Neuronal stem cell (in vitro differentiated cells): ENCODE results near the gene PCSK5.

ENCODE experiments used
- DNase-seq: peaks from one replicate; pipeline ENCODE4 v3.0.0-alpha.2; 2013; ENCODE audit warnings: low spot score
- H2AFZ ChIP-seq: one replicate; pipeline ENCODE4 v1.6.1; 2013; ENCODE audit warnings: mild to moderate bottlenecking, low read length, inconsistent platforms
- H2AK5ac ChIP-seq: 2 replicates; pipeline ENCODE4 v1.6.1; 2013; ENCODE audit warnings: low read depth, mild to moderate bottlenecking, inconsistent platforms, low read length, moderate library complexity, mixed read lengths
- H2BK120ac ChIP-seq: 2 replicates; pipeline ENCODE4 v1.6.1; 2013; ENCODE audit warnings: low read depth, mild to moderate bottlenecking, inconsistent platforms, low read length, moderate library complexity, mixed read lengths
- H2BK12ac ChIP-seq: one replicate; pipeline ENCODE4 v1.6.1; 2013; ENCODE audit warnings: low read length, inconsistent platforms
- H2BK15ac ChIP-seq: 2 replicates; pipeline ENCODE4 v1.6.1; 2013; ENCODE audit warnings: mild to moderate bottlenecking, low read length, inconsistent platforms, mixed read lengths
- H2BK5ac ChIP-seq: one replicate; pipeline ENCODE4 v1.6.1; 2013; ENCODE audit warnings: inconsistent platforms, mild to moderate bottlenecking, low read length, moderate library complexity
- H3K14ac ChIP-seq: one replicate; pipeline ENCODE4 v1.6.1; 2013; ENCODE audit warnings: low read length, inconsistent platforms
- H3K18ac ChIP-seq: 2 replicates; pipeline ENCODE4 v1.6.1; 2013; ENCODE audit warnings: low read length, inconsistent platforms
- H3K23ac ChIP-seq: 2 replicates; pipeline ENCODE4 v1.6.1; 2013; ENCODE audit warnings: low read depth, mild to moderate bottlenecking, mixed read lengths, low read length, inconsistent platforms; ENCODE audit not compliant: poor library complexity
- H3K27ac ChIP-seq: replicated peaks from 3 replicates; pipeline ENCODE4 v1.5.1; 2013; ENCODE audit warnings: low read length, inconsistent platforms
- H3K27me3 ChIP-seq, 3 experiments: 2 replicates each; pipeline ENCODE4 v1.6.1; 2013; ENCODE audit warnings: low read length in 3 of 3, mild to moderate bottlenecking in 2 of 3, inconsistent platforms in 1 of 3, low read depth in 1 of 3, mixed read lengths in 1 of 3, moderate library complexity in 1 of 3; ENCODE audit not compliant: control insufficient read depth in 3 of 3, insufficient read depth in 3 of 3
- H3K36me3 ChIP-seq, 2 donors: replicated peaks in 1 of 2; 2 replicates each; pipeline ENCODE4 v1.6.1; 2013; ENCODE audit warnings: low read length in 2 of 2; ENCODE audit not compliant: control insufficient read depth in 2 of 2, insufficient read depth in 2 of 2
- H3K4ac ChIP-seq: 2 replicates; pipeline ENCODE4 v1.6.1; 2013; ENCODE audit warnings: inconsistent platforms, mild to moderate bottlenecking, low read length, moderate library complexity
- H3K4me1 ChIP-seq, 2 donors: 1 replicate in 1 of 2; 2 replicates in 1 of 2; pipeline ENCODE4 v1.6.1; 2013; ENCODE audit warnings: low read length in 2 of 2, low read depth in 1 of 2; ENCODE audit not compliant: control insufficient read depth in 2 of 2, insufficient read depth in 1 of 2
- H3K4me2 ChIP-seq: one replicate; pipeline ENCODE4 v1.6.1; 2013; ENCODE audit warnings: mild to moderate bottlenecking, low read length, inconsistent platforms; ENCODE audit not compliant: insufficient read depth, poor library complexity, severe bottlenecking
- H3K4me3 ChIP-seq, 2 donors: 2 replicates each; pipeline ENCODE4 v1.5.1; 2013; ENCODE audit warnings: low read length in 2 of 2, mild to moderate bottlenecking in 2 of 2, inconsistent platforms in 1 of 2, moderate library complexity in 1 of 2
- H3K79me1 ChIP-seq: one replicate; pipeline ENCODE4 v1.6.1; 2013; ENCODE audit warnings: low read depth, mild to moderate bottlenecking, inconsistent platforms, low read length, moderate library complexity
- H3K9ac ChIP-seq: one replicate; pipeline ENCODE4 v1.6.1; 2013; ENCODE audit warnings: mild to moderate bottlenecking, low read depth, low read length, inconsistent platforms; ENCODE audit not compliant: poor library complexity
- H3K9me3 ChIP-seq, 2 donors: replicated peaks in 1 of 2; 2 replicates each; pipeline versions ENCODE3 to v1.6.1; 2013; ENCODE audit warnings: low read length in 2 of 2, mild to moderate bottlenecking in 2 of 2, inconsistent platforms in 1 of 2, low read depth in 1 of 2, mixed read lengths in 1 of 2, moderate library complexity in 1 of 2; ENCODE audit not compliant: control insufficient read depth in 2 of 2, insufficient read depth in 1 of 2
- H4K8ac ChIP-seq: one replicate; pipeline ENCODE4 v1.6.1; 2013; ENCODE audit warnings: low read depth, mild to moderate bottlenecking, inconsistent platforms, low read length, moderate library complexity
- H4K91ac ChIP-seq: one replicate; pipeline ENCODE4 v1.6.1; 2013; ENCODE audit warnings: low read length, low read depth, mild to moderate bottlenecking, inconsistent platforms; ENCODE audit not compliant: poor library complexity
- WGBS, 2 donors: extraction: QIAGEN DNeasy Blood & Tissue Kit; methylation state at CpG; one replicate each; pipeline ENCODE4 v1.1.7; 2013; ENCODE audit warnings: missing lambda C conversion rate in 2 of 2, mixed read lengths in 1 of 2; ENCODE audit not compliant: insufficient read length in 2 of 2, insufficient replicate concordance in 1 of 2; ENCODE audit errors: extremely low coverage in 2 of 2; 5-methylcytosine and 5-hydroxymethylcytosine counted together

Gene PCSK5

DNA sequence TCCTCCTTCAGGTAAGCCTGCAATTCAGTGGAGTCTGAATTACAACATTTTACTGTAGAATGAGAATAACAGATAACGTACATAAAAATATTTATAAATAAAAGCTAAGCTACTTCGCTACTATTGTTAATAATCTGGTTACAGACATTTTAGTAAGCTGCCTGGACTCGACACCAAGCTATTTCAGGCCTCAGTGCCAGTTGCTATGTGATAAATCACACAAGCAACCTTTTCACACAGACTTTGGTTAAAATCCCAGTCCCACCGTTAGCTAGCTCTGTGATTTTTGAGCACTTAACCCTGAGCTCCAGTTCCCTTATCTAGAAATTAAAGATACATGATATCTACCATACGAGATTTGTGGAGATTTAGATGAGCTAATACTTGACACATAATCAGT, 403.8 kb downstream of the PCSK5 start:
- Histone ChIP-seq H2BK5ac (no peak overlapping the region), H2BK120ac (no peak overlapping the region), H2BK12ac (no peak overlapping the region), H3K9ac (no peak overlapping the region), H3K4ac (no peak overlapping the region), H3K27ac (no peak overlapping the region), H3K79me1 (no peaks in the 10 kb centered on the region), H3K4me2 (no peak overlapping the region), H2AFZ (no peak overlapping the region), H3K14ac (no peak overlapping the region), H3K4me3 (no peak overlapping the region), H3K36me3 (no peaks in the 10 kb centered on the region), H3K27me3 (peaks cover 0 to 6% (median 0%) of the 10 kb centered on the region in 3 experiments), H3K4me1 (peaks cover 0 to 16% of the 10 kb centered on the region in 2 donors), H3K23ac (no peak overlapping the region), H2BK15ac (no peak overlapping the region), H3K9me3 (no peaks in the 10 kb centered on the region), H4K91ac (no peak overlapping the region), H4K8ac (no peak overlapping the region), H2AK5ac (no peak overlapping the region), H3K18ac (no peak overlapping the region)
- no CpG with 5 or more reads among the region's 5 CpGs for WGBS, 2 donors
- DNase-seq: no peak

DNA sequence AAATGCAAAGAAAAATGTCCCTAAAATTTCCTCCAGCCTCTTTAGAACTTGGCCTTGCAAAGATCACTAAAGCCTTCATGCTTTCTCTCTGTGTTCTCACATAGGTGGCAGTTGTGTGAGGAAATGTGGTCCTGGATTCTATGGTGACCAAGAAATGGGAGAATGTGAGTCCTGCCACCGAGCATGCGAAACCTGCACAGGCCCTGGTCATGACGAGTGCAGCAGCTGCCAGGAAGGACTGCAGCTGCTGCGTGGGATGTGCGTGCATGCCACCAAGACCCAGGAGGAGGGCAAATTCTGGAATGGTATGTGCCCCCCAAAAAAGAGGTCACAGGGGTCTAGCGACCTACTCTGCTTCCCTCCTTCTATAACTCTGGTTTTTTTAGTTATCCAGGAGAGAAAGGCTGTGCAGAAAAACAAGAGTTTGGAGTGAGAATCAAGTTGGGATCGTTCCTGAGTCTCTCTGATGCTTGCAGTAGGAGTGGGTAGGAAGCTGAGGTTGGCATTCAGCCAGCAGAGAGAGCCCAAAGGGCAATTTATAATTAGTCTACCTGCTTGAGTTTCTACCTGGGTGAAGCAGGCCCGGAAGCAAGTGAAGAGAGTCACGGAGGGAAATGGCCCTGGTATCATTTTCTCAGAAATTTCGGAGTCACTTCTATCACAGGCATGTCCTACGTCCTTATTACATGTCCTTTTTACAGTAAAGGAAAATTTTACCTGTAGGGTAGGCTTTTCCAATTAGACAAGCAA, 406.3 kb downstream of the PCSK5 start:
- no CpG with 5 or more reads among the region's 11 CpGs for WGBS, 2 donors
- Histone ChIP-seq H3K9ac (no peak overlapping the region), H3K14ac (no peak overlapping the region)

DNA sequence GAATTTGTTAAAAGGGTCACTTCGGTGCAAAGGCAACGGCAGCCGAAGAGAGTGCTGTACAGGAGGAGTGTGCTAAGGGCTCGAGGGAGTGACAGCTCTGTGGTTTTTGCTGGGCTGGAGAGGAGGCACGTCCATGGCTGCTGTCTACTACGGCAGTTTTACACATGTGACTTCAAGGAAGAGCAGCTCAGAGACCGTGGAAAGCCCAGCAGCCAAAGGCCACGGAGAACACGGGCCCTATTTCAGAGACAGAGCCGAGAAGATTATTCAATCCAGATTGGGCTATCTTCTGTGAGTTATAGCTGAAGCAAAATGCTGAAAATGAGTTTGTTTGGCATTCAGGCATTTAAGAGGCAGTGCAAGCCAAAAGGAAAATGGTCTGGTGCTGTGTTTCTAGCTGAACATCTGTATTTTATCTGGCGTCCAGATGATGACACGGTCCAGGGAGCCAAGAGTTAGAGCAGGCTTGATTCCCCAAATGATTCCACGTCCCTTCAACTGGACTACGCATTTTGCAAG, 407.3 kb downstream of the PCSK5 start:
- H4K8ac ChIP-seq: no peak overlapping the region
- no peak overlapping the region for H3K9ac ChIP-seq
- H3K4me2 ChIP-seq: no peak overlapping the region
- H2BK5ac ChIP-seq: no peak overlapping the region
- peak overlapping the region; percentile 1 for H3K18ac ChIP-seq
- H2AFZ ChIP-seq: peak overlapping the region; percentile 77
- H2BK120ac ChIP-seq: no peak overlapping the region
- no peak overlapping the region for H3K27ac ChIP-seq
- no peaks in the 10 kb centered on the region for H3K79me1 ChIP-seq
- H3K14ac ChIP-seq: no peak overlapping the region
- peaks cover 0 to 18% of the 10 kb centered on the region in 2 donors for H3K4me1 ChIP-seq
- no peak overlapping the region for H2BK15ac ChIP-seq
- H3K4me3 ChIP-seq: no peak overlapping the region
- H2AK5ac ChIP-seq: no peak overlapping the region
- H3K23ac ChIP-seq: no peak overlapping the region
- no peaks in the 10 kb centered on the region for H3K36me3 ChIP-seq
- H3K27me3 ChIP-seq: peaks cover 0 to 2% (median 0%) of the 10 kb centered on the region in 3 experiments
- no peak overlapping the region for H3K4ac ChIP-seq
- no peak overlapping the region for H2BK12ac ChIP-seq
- WGBS, 2 donors: no CpG with 5 or more reads among the region's 14 CpGs
- DNase-seq: no peak
- H4K91ac ChIP-seq: no peak overlapping the region
- no peaks in the 10 kb centered on the region for H3K9me3 ChIP-seq

More for the DNA sequence above, 406.3 kb downstream of the PCSK5 start:
- Histone ChIP-seq H3K4me2 (no peak overlapping the region), H3K36me3 (no peaks in the 10 kb centered on the region), H3K27me3 (peaks cover 0 to 6% (median 0%) of the 10 kb centered on the region in 3 experiments), H2AK5ac (no peak overlapping the region), H4K91ac (no peak overlapping the region), H3K23ac (no peak overlapping the region), H3K4me1 (peaks cover 0 to 16% of the 10 kb centered on the region in 2 donors), H2BK120ac (no peak overlapping the region), H3K79me1 (no peaks in the 10 kb centered on the region), H2BK5ac (no peak overlapping the region), H3K4ac (no peak overlapping the region), H3K27ac (no peak overlapping the region), H2AFZ (no peak overlapping the region), H3K18ac (peak overlapping the region; percentile 15), H3K4me3 (no peak overlapping the region), H2BK12ac (no peak overlapping the region), H3K9me3 (no peaks in the 10 kb centered on the region), H2BK15ac (no peak overlapping the region), H4K8ac (peak overlapping the region; percentile 89)
- DNase-seq: no peak

DNA sequence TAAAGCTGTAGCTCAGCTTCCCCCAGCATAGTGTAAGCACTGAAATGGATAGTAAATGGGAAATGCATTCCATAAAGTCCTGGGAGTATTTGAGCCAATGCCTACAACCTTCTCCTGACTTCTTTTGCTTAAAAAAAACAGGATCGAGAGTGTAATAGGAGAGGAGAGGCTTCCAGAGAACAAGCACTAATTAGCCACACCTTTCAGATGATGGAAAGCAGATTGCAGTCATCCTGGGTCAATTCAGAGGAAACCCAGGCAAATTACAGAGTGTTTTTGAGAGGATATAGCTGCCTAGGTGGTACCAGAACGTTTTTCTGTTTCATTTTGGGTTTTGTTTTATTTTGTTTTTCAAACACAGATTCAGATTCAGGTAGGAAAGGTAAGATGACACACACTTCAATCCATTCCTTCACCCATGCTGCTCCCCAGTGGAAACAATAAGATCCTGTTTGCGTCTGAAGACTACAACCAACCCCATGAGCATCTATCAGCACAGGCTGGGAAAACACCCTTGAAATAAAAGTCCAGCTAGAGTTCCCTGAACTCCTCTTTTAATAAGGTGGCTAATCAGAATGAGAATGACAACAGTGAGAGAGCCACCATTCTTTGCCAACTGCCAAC, 408.2 kb downstream of the PCSK5 start:
- Histone ChIP-seq H2AK5ac (no peak overlapping the region), H3K79me1 (no peaks in the 10 kb centered on the region), H3K9me3 (no peaks in the 10 kb centered on the region), H3K23ac (no peak overlapping the region), H3K9ac (no peak overlapping the region), H2AFZ (no peak overlapping the region), H3K4ac (no peak overlapping the region), H3K4me3 (no peak overlapping the region), H3K14ac (no peak overlapping the region), H4K91ac (no peak overlapping the region), H2BK120ac (no peak overlapping the region), H4K8ac (no peak overlapping the region), H3K27me3 (no peaks in the 10 kb centered on the region), H3K4me1 (peaks cover 0 to 18% of the 10 kb centered on the region in 2 donors), H2BK12ac (no peak overlapping the region), H2BK15ac (no peak overlapping the region), H3K36me3 (no peaks in the 10 kb centered on the region), H3K27ac (peak overlapping the region; percentile 19), H3K4me2 (no peak overlapping the region), H2BK5ac (no peak overlapping the region), H3K18ac (no peak overlapping the region)
- no CpG with 5 or more reads among the region's 3 CpGs for WGBS, 2 donors
- DNase-seq: no peak
